ENCODE data around the gene LEKR1.

The LEKR1 gene

DNA sequence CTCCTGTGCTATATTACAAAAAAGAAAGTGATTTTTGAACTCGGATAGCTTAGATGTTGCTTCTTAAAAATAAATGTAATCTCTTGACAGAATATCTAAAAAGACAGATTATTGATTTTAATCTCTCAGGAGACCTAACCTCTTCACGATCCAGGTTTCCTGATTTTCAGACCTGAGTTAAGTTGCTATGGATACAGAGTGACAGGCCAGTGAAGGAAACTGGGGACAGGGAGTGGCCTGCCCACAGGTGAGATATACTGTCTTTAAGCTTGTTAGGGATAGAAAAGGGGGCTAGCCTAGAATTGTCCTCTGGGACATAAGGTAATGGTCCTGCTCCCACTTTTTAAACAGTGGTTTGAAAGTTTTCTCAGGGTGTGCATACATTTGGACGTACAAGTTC lies 260.6 kb downstream of the LEKR1 start:
- DNase-seq: no peak

DNA sequence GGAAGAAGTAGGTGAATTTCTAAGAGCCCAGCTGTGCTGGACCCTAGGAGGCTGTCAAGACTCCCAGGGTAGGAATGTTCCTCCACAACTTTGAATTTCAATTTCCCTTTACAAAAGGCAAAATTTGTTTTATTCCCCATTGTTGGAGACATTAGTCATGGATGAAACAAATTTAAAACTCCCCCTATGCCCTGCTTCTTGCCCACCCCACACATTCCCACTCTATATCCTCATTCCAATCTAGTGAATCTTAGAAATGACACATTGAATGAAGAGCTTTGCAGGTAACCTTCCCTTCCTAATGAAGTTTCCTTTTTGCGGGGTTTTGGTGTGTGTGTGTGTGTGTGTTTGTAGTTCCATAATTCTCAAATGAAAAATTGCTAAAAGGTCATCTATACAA lies 261.2 kb downstream of the LEKR1 start:
- no peak for DNase-seq

DNA sequence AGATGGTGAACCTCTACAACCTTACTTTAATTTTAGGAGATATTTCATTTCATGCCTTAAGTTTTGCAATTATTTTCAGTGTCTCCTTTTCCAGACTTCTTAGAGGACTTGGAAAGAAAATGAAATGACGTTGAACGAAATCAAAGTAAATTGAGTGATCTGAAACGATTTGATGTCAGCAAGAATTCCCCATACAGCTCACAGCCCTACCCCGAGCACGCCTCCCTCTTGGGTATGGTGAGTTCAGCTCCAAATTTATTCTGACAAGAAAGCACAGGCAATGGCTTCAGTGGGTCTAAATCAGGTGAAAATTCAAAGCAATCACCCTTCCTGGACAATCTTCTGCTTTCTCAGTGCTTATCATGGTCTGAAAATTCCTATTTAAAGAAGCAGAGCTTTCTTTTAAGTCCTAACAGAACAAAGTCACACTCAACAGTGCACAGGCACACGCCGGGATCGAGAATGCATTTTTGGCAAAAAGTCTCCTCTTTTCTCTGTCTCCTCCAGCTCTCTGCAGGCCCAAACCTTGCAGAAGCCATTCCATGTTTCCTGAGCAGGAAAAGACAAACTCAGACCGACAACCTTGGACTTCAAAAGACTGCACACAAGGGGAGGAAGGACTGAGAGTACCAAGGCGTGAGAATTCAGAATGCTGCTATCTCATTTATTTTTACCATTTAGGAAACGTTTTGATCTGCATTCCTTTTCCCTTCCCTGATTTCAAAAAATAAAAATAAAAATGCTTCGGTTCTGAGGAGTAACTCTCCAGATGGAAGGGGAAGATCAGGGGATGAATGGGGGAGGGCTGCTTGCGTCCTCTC lies 261.8 kb downstream of the LEKR1 start:
- no peak for DNase-seq

DNA sequence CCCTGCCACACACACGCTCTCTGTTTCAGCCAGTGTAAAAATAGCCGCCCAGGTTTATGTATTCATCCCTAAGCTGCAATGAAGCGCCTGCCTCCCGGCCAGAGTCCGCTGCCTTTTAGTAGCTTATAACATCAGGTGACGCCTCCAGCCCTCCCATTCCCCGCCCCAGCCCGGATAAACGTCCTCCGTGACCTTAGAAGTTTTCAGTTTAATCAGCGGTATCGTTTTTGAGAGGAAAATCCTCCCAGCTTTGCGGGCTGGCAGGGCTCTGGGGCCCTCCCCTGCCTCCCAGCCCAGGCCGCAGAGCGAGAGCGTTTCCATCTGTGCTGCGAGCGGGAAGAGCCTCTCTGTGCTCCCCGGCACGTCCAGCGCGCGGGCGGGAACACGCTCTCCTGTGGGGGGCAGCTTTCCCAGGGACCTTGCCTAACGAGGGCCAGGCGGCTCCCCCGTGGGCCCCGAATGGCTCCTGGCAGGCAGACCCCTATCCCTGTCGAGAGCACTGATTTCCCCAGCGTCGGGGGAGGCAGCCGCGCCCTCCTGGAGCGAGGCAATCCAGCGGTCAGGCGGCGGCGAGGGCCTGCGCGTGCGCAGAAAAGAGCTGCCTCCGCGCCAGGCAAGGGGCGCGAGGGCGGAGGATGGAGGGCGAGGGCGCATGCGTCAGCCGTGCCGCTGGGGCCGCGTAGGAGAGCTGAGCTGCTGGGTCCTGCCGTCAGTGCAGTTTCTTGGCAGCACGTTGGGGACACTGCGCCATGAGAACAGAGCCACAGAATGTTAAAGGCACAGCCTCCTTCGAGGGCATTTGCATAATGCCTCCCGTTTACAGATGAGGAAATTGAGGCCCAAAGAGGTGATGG lies 262.7 kb downstream of the LEKR1 start:
- DNase-seq: no peak

DNA sequence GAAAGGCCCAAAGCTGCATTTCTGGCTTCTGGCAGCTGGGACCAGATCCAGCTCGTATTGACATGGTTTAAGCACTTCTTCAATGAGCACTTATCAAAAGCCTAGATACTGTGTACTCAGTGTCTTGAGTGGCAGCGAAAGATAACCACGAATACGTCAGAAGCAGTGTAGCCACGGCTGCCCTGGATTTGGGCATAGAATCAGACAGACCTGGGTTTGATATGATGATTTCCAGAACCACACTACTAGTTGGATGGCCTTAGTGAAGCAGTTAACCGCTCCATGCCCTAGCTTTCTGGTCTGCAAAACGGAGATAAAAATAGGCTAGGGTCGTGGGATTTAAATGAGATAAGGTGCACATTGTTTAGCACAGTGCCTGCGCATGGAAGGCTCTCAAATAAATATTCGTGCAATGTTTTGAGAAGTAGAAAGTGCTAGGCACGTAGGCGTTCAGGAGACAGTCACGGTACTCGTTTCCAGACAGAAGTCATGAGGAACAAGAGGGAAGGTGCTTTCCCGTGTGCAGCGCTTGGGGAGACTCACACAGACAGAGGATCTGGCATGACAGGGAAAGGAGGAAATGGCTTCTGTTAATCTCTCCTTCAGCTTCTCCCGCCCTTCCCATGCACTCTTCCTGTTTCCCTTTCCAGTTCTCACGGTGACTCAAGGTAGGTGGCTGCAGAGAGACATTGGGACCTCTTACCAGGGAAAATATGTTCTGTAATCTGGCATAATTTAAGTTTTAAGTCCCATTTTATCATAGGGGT lies 263.5 kb downstream of the LEKR1 start:
- no peak for DNase-seq

DNA sequence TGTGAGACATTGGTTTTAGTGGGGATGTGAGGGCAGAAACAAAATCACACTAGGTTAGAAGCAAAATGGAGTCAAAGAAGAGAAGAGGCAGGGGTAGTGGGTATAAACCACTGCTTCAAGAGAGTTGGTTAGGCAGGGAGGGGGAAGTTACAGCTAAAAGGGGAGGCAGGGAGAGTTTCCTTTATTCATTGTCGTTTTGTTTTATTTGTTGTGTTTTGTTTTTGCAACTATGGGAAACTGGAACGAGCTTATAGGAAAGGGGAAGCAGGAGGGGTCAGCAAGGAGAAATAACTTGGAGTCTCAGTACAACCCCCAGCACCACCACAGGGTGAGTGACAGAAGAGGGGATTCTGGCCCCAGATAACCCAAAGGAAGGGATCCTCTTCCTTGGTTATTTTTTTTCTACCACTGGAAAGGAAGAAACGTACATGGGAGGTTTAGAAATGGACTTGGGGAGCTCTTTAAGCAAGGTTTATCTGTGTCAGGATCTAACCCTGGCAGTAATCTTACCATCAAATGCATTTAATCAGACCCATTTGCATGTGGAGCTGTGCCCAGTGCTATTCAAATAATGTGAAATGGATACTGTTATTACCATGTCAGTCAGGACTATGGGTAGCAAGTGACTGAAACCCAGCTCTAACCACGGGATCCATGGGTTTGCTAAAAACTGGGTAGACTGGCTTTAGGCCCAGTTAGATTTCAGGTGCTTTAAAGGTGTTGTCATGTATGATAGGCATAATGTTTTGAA lies 265.1 kb downstream of the LEKR1 start:
- DNase-seq: no peak

DNA sequence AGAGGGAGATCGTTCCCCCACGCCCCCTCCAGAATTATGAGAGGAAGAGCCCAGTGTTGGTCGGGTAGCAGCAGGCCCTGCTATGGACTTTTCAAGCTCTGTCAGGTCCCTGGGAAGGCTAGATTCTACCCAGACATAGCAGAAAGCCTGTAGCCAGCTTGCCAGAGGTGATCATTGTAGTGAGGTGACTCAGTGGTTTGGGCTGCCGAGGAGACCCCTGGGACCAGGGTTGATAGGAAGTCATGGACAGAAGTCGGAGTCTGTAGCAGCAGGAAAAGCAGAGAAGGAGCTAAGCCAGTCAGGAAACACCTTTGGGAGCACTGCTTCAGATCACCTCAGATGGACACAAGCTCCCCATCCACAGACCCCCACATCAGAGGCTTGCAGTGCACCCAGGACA lies 266.1 kb downstream of the LEKR1 start:
- no peak for DNase-seq

DNA sequence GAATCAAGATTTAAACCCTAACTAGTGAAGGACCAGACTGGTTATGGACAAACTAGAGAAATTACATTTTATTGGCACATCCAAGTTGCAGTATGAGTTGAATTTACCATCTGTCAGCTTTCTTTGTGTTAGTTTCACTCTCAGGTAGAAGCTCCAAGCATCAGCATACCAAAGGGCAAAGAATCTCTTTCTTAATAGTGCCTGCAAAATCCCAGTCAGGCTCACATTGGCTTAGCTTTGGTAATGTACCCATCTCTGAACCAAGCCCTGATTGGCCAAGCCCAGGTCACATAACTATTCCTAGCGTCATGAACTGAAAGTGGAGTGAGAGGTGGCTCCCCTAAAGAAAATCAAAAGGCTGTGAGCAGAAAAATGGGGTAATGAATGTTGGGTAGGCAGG lies 266.9 kb downstream of the LEKR1 start:
- DNase-seq: no peak

DNA sequence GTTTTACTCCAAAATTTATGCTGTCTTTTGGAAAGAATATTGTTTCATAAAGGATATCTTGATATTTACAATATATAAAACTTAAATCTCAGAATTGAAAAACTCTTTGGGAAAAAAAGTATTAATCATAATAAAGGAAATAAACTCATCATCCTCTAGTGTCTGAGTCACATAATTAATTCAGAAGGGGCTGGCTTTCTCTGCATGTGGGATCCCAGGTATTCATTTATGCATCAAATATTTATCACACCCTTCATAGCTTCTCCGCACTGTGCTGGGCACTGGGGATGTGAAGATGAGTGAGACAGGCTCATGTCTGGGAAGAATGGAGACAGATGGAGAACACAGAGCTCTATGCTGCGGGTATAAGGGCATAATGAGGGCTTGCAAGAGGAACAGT lies 268.1 kb downstream of the LEKR1 start:
- no peak for DNase-seq

DNA sequence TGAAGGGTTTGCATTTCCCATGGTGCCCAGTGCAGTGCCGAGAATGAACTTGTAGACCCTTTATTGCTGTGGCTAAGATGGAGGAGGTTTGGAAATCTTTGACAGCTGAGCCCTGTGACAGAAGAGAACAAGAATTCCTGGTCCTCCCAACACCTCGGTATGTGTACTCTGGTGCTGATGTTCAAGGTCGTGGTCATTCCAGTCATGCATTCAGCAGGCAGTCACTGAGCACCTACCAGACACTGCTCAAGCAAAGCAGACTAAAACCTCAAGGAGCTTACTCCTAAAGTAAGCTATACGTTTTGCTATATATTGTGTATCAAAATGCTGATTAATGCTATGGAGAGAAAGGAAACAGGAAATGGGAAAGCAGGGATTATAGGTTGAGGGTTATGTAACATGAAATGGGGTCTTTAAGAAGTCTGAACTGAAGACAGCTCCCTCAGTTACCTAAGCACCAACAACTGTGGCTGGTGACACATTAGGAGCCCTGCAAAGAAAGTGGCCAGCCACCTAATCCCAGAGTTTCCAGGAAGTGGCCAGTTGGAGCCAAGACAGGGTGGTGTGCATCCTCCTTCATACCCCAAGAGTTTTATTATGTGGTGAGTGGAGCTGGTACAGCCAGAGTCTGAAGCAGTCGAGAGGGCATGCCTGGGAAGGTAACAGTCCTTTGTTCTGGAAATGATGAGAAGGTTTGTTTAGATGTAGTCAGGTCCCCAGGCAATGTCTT lies 268.8 kb downstream of the LEKR1 start:
- no peak for DNase-seq
